ENCODE results near the gene PRKACB. TPM values are rescaled to one million over a fixed set of nuclear protein-coding genes. Genes with fewer than 3 reads are reported as not detected.
"Not testable (repeated sequence)": the region's sequence is repeated elsewhere in the genome, so short reads cannot be mapped to it uniquely, and the experiment has no call there.

PRKACB gene
- total RNA-seq, 1 donor from 2014 or later = 43.1 TPM

GRCh38 chr1:84282780-84283333 is 138.8 kb downstream of the PRKACB start:
- no peak overlapping the region for H3K27ac Mint-ChIP-seq (ENCODE audit: unreplicated experiment)
- H3K36me3 Mint-ChIP-seq (ENCODE audit: low read depth) = peaks cover 3% of the 10 kb centered on the region
- H3K4me3 Mint-ChIP-seq (ENCODE audit: unreplicated experiment) = no peak overlapping the region
- H3K9me3 Mint-ChIP-seq (ENCODE audit: low read depth) = peaks cover 17% of the 10 kb centered on the region
- no peaks in the 10 kb centered on the region for H3K4me1 Mint-ChIP-seq (ENCODE audit: low read depth)
- TF ChIP-seq CTCF (IDR thresholded peaks at IDR 0.05) = no peak
- H3K27me3 Mint-ChIP-seq (ENCODE audit: low read depth) = no peaks in the 10 kb centered on the region
- DNase-seq (ENCODE audit: low spot score) = no peak

- no peak for TF ChIP-seq CTCF (IDR thresholded peaks at IDR 0.05)
- Mint-ChIP-seq H3K36me3 (ENCODE audit: low read depth) (peaks cover 3% of the 10 kb centered on the region), H3K4me3 (ENCODE audit: unreplicated experiment) (no peak overlapping the region), H3K27me3 (ENCODE audit: low read depth) (no peaks in the 10 kb centered on the region), H3K4me1 (ENCODE audit: low read depth) (no peaks in the 10 kb centered on the region), H3K9me3 (ENCODE audit: low read depth) (peaks cover 19% of the 10 kb centered on the region), H3K27ac (ENCODE audit: unreplicated experiment) (no peak overlapping the region)
- DNase-seq (ENCODE audit: low spot score) = no peak
Measured at GRCh38 chr1:84283381-84283780, 139.3 kb downstream of the PRKACB start.

GRCh38 chr1:84286071-84286470 is 142.0 kb downstream of the PRKACB start:
- no peak overlapping the region for H3K4me3 Mint-ChIP-seq (ENCODE audit: unreplicated experiment)
- TF ChIP-seq CTCF (IDR thresholded peaks at IDR 0.05) = no peak
- H3K27me3 Mint-ChIP-seq (ENCODE audit: low read depth) = no peaks in the 10 kb centered on the region
- peaks cover 28% of the 10 kb centered on the region for H3K9me3 Mint-ChIP-seq (ENCODE audit: low read depth)
- no peaks in the 10 kb centered on the region for H3K4me1 Mint-ChIP-seq (ENCODE audit: low read depth)
- H3K36me3 Mint-ChIP-seq (ENCODE audit: low read depth) = peaks cover 3% of the 10 kb centered on the region
- DNase-seq (ENCODE audit: low spot score) = no peak
- H3K27ac Mint-ChIP-seq (ENCODE audit: unreplicated experiment) = no peak overlapping the region

GRCh38 chr1:84287389-84287788 is 143.3 kb downstream of the PRKACB start:
- H3K4me1 Mint-ChIP-seq (ENCODE audit: low read depth); H3K4me3 Mint-ChIP-seq (ENCODE audit: unreplicated experiment); DNase-seq (ENCODE audit: low spot score); H3K27me3 Mint-ChIP-seq (ENCODE audit: low read depth); H3K36me3 Mint-ChIP-seq (ENCODE audit: low read depth); H3K27ac Mint-ChIP-seq (ENCODE audit: unreplicated experiment): not testable (repeated sequence)
- H3K9me3 Mint-ChIP-seq (ENCODE audit: low read depth) = peaks cover 28% of the 10 kb centered on the region

Other genes with a start within 250 kb of the PRKACB start
- gene TTLL7, start 145.1 kb upstream of the PRKACB start, total RNA-seq = 18.3 to 22.6 TPM (median 19.5 TPM) in 3 replicates
- 0.65 to 1.4 TPM (median 0.92 TPM) in 3 replicates for gene SAMD13, start 157.4 kb downstream of the PRKACB start, total RNA-seq